Activated naive CD4-positive, alpha-beta T cell treated with anti-CD3 and anti-CD28 coated beads for 36 hours (primary cell): Measurements from ENCODE around the gene AOAH. TPM values are rescaled to one million over a fixed set of nuclear protein-coding genes. Genes with fewer than 3 reads are reported as not detected.
A peak's percentile ranks its signal among the peaks of the same experiment; 100 is the strongest.

Experiments
- CTCF ChIA-PET: fragments of 350-600 bp; sonication (Branson Sonifier 250); formaldehyde crosslinking; loops from one replicate; lab custom pipeline; 2021; ENCODE audit warnings: antibody characterized with exemption; lab: Charles Lee
- DNase-seq: peaks from one replicate; pipeline ENCODE4 v3.0.0-alpha.2; 2020
- H3K27ac Mint-ChIP-seq: one replicate; pipeline ENCODE4 v1.8.0; 2021; ENCODE audit warnings: mild to moderate bottlenecking, mixed read lengths
- H3K27me3 Mint-ChIP-seq: one replicate; pipeline ENCODE4 v1.8.0; 2021; ENCODE audit warnings: low read depth, mixed read lengths
- H3K36me3 Mint-ChIP-seq: one replicate; pipeline ENCODE4 v1.8.0; 2021; ENCODE audit warnings: low read depth, mixed read lengths
- H3K4me1 Mint-ChIP-seq: one replicate; pipeline ENCODE4 v1.8.0; 2021; ENCODE audit warnings: low read depth, mixed read lengths
- H3K4me3 Mint-ChIP-seq: one replicate; pipeline ENCODE4 v1.8.0; 2021; ENCODE audit warnings: mild to moderate bottlenecking, moderate library complexity, mixed read lengths
- H3K9me3 Mint-ChIP-seq: one replicate; pipeline ENCODE4 v1.8.0; 2021; ENCODE audit warnings: mixed read lengths
- intact Hi-C: fragments of 100-400 bp; cut with micrococcal nuclease; formaldehyde crosslinking; loops from one replicate; pipeline ENCODE4 v1.15.1; 2023
- total RNA-seq, 2 experiments: library from RNA; stranded (reverse); gene quantifications; one replicate each; pipeline ENCODE4 v1.2.3, GENCODE V29; 2021

AOAH gene
- total RNA-seq, 2 experiments from 2014 or later: 0.67 to 1.2 TPM

DNA sequence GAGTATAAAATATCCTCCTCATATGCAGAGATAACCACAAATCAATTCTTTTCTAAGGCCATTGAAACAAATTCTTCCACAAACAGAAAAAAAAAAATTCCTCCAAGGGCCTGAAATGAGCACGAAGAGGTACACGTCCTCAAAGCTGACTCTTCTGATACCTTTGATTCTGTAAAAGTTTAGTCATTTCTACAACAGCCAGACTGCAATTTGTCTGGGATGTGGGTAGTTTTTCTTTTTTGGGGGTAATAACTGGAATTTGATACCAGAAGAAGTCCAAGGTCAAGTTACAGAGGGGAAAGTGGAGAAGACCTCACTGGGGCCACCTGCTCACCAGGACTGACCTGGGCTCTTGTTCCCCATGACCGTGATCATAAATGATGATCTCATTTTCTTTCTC lies 121.8 kb downstream of the AOAH start:
- peaks cover 80% of the 10 kb centered on the region for H3K4me1 Mint-ChIP-seq
- H3K36me3 Mint-ChIP-seq: no peaks in the 10 kb centered on the region
- no peak for DNase-seq
- no peaks in the 10 kb centered on the region for H3K27me3 Mint-ChIP-seq
- no peaks in the 10 kb centered on the region for H3K9me3 Mint-ChIP-seq
- no peak overlapping the region for H3K27ac Mint-ChIP-seq
- no peak overlapping the region for H3K4me3 Mint-ChIP-seq
- intact Hi-C loops: loop anchor here (5.0 to 10.0 kb wide), 6 partner anchors 75 to 842 kb away; partner anchors contain the start of gene ELMO1
- CTCF ChIA-PET: interaction anchor here (0.6 to 2.7 kb wide), 3 partner anchors 68 to 305 kb away, joined by 3 to 11 read pairs (median 8); no protein-coding TSS in a partner anchor

DNA sequence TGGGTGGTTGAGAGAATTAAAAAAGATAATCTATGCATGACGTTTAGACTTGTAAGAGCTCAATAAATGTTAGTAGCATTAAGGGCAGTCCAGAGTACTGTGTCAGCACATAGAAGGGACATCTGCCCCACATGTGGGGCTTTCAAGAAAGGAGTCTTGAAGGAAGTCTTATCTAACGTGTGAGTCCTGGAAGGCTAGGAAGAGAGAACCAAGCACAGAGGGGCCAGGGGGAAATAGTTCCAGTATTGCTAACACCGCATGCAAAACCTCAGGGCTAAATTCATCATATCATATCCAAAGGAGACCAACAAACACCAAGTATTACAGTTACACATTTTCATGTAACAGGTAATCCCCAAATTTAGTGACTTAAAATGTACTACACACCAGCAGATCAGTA lies 122.7 kb downstream of the AOAH start:
- Mint-ChIP-seq H3K4me3 (no peak overlapping the region), H3K27ac (no peak overlapping the region)
- intact Hi-C loops: loop anchor here (1.0 to 10.0 kb wide), 12 partner anchors 19 to 843 kb away; partner anchors contain the start of gene ELMO1

DNA sequence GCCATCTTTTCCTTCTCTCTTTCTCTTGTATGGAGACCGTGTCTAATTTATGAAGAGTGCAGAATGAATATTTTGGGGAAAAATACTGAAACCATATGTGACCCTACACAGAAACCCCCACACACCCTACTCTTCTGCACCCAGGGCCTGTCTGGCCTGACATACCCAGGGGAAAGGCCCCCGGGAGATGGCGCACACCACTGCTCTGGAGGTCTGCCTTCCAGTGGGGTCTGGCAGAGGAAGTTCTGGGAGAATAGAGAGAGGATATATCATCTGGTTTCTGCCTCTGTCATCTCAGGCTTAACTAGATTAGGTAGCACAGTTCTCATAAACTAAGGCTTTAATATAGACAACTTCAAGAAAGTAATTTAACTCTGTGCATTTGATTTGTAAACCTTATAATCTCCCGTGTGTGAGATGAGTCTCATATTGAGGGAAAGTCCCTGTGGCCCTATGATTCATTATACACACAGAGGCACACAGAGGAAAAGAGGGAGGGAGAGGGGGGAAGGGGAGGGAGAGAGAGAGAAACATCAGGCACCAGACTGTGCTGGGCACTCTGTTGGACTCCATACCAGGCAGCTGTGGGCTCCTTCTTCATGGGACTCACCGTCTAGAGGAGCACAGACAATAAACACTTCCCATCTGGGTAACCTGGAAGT lies 123.3 kb downstream of the AOAH start:
- Mint-ChIP-seq H3K4me3 (no peak overlapping the region), H3K4me1 (peaks cover 73% of the 10 kb centered on the region), H3K27ac (no peak overlapping the region), H3K36me3 (no peaks in the 10 kb centered on the region), H3K27me3 (no peaks in the 10 kb centered on the region), H3K9me3 (no peaks in the 10 kb centered on the region)
- peak; percentile 60 for DNase-seq
- CTCF ChIA-PET: interaction anchor here (0.5 to 1.3 kb wide), 2 partner anchors 80 to 113 kb away, joined by 4 to 8 read pairs; no protein-coding TSS in a partner anchor
- intact Hi-C loops: loop anchor here (1.0 to 10.0 kb wide), 12 partner anchors 19 to 844 kb away; partner anchors contain the start of gene ELMO1

More for the DNA sequence above, 122.7 kb downstream of the AOAH start:
- no peaks in the 10 kb centered on the region for H3K27me3 Mint-ChIP-seq
- H3K4me1 Mint-ChIP-seq: peaks cover 79% of the 10 kb centered on the region
- CTCF ChIA-PET: interaction anchor here (0.5 to 1.3 kb wide), 3 partner anchors 80 to 304 kb away, joined by 3 to 8 read pairs (median 4); no protein-coding TSS in a partner anchor
- DNase-seq: no peak
- H3K36me3 Mint-ChIP-seq: no peaks in the 10 kb centered on the region
- no peaks in the 10 kb centered on the region for H3K9me3 Mint-ChIP-seq

- Mint-ChIP-seq H3K36me3 (no peaks in the 10 kb centered on the region), H3K4me3 (no peak overlapping the region), H3K9me3 (no peaks in the 10 kb centered on the region), H3K4me1 (peaks cover 66% of the 10 kb centered on the region), H3K27me3 (no peaks in the 10 kb centered on the region), H3K27ac (no peak overlapping the region)
- CTCF ChIA-PET: interaction anchor here (0.5 kb wide), 1 partner anchor 549 kb away, joined by 4 read pairs; no protein-coding TSS in a partner anchor
- no peak for DNase-seq
- intact Hi-C loops: loop anchor here (2.0 to 10.0 kb wide), 8 partner anchors 39 to 845 kb away; partner anchors contain the start of gene ELMO1
These were observed 124.0 kb downstream of the AOAH start for GRCh38 chr7:36600314-36600682.

GRCh38 chr7:36599645-36600313 lies 124.5 kb downstream of the AOAH start:
- intact Hi-C loops: loop anchor here (2.0 to 10.0 kb wide), 8 partner anchors 39 to 845 kb away; partner anchors contain the start of gene ELMO1
- CTCF ChIA-PET: interaction anchor here (0.5 kb wide), 1 partner anchor 550 kb away, joined by 4 read pairs; no protein-coding TSS in a partner anchor
- no peaks in the 10 kb centered on the region for H3K9me3 Mint-ChIP-seq
- H3K27me3 Mint-ChIP-seq: no peaks in the 10 kb centered on the region
- H3K4me1 Mint-ChIP-seq: peaks cover 61% of the 10 kb centered on the region
- H3K4me3 Mint-ChIP-seq: no peak overlapping the region
- H3K36me3 Mint-ChIP-seq: no peaks in the 10 kb centered on the region
- H3K27ac Mint-ChIP-seq: no peak overlapping the region
- no peak for DNase-seq

DNA sequence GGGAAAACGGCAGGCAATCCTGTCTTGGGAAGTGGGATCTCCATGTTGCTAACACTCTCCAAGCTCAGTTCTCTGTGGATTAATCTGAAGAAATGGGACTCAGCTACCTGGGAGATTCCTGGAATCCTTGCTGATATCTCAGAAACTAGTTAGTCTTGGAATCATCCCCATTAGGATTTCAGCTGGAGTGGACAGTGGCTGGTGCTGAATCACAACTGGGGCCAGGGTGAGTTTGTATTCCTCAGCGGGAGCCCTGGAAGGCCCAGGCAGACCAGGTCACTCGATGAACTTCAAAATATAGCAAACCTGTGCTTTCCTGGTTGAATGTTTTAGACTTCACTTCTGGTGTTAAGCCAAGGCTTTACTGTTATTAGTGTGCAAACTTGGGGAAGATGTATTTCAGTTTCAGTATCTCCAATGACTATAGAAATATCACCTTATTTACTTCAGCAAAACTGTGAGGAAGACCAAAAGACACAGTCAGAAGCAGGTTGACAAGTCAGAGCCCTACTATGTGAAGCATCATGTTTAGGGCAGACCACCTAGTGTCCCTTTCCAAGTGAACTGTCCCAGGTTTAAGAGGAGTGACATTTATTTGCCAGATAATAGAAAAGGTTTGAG lies 126.1 kb downstream of the AOAH start:
- intact Hi-C loops: no loop called here
- H3K27ac Mint-ChIP-seq: no peak overlapping the region
- H3K4me1 Mint-ChIP-seq: peaks cover 54% of the 10 kb centered on the region
- DNase-seq: no peak
- H3K27me3 Mint-ChIP-seq: no peaks in the 10 kb centered on the region
- H3K36me3 Mint-ChIP-seq: no peaks in the 10 kb centered on the region
- H3K9me3 Mint-ChIP-seq: no peaks in the 10 kb centered on the region
- no peak overlapping the region for H3K4me3 Mint-ChIP-seq
- CTCF ChIA-PET: interaction anchor here (0.6 to 1.8 kb wide), 2 partner anchors 11 to 26 kb away, joined by 3 to 4 read pairs; no protein-coding TSS in a partner anchor

- peaks cover 44% of the 10 kb centered on the region for H3K4me1 Mint-ChIP-seq
- H3K9me3 Mint-ChIP-seq: no peaks in the 10 kb centered on the region
- no peak overlapping the region for H3K4me3 Mint-ChIP-seq
- no peaks in the 10 kb centered on the region for H3K27me3 Mint-ChIP-seq
- CTCF ChIA-PET: interaction anchor here (1.4 to 1.8 kb wide), 2 partner anchors 25 to 73 kb away, joined by 3 to 4 read pairs; no protein-coding TSS in a partner anchor
- intact Hi-C loops: no loop called here
- DNase-seq: no peak
- H3K36me3 Mint-ChIP-seq: no peaks in the 10 kb centered on the region
- no peak overlapping the region for H3K27ac Mint-ChIP-seq
These were observed 127.1 kb downstream of the AOAH start for GRCh38 chr7:36597090-36597773.

GRCh38 chr7:36594445-36594844 lies 129.8 kb downstream of the AOAH start:
- H3K4me3 Mint-ChIP-seq: no peak overlapping the region
- CTCF ChIA-PET: no interaction called here
- no peaks in the 10 kb centered on the region for H3K36me3 Mint-ChIP-seq
- H3K4me1 Mint-ChIP-seq: peaks cover 18% of the 10 kb centered on the region
- H3K27ac Mint-ChIP-seq: no peak overlapping the region
- DNase-seq: no peak
- no peaks in the 10 kb centered on the region for H3K27me3 Mint-ChIP-seq
- H3K9me3 Mint-ChIP-seq: no peaks in the 10 kb centered on the region
- intact Hi-C loops: no loop called here

- CTCF ChIA-PET: interaction anchor here (0.9 kb wide), 1 partner anchor 150 kb away, joined by 3 read pairs; no protein-coding TSS in a partner anchor
- H3K27me3 Mint-ChIP-seq: no peaks in the 10 kb centered on the region
- no peaks in the 10 kb centered on the region for H3K9me3 Mint-ChIP-seq
- no peak overlapping the region for H3K4me3 Mint-ChIP-seq
- no peak for DNase-seq
- intact Hi-C loops: no loop called here
- H3K4me1 Mint-ChIP-seq: no peaks in the 10 kb centered on the region
- H3K36me3 Mint-ChIP-seq: no peaks in the 10 kb centered on the region
- H3K27ac Mint-ChIP-seq: no peak overlapping the region
These were observed 132.7 kb downstream of the AOAH start for GRCh38 chr7:36591636-36592035.

- Mint-ChIP-seq H3K9me3 (no peaks in the 10 kb centered on the region), H3K27me3 (no peaks in the 10 kb centered on the region), H3K4me3 (no peak overlapping the region), H3K4me1 (no peaks in the 10 kb centered on the region), H3K36me3 (no peaks in the 10 kb centered on the region), H3K27ac (no peak overlapping the region)
- no peak for DNase-seq
- intact Hi-C loops: no loop called here
- CTCF ChIA-PET: no interaction called here
These were observed 134.9 kb downstream of the AOAH start for GRCh38 chr7:36589391-36589790.

DNA sequence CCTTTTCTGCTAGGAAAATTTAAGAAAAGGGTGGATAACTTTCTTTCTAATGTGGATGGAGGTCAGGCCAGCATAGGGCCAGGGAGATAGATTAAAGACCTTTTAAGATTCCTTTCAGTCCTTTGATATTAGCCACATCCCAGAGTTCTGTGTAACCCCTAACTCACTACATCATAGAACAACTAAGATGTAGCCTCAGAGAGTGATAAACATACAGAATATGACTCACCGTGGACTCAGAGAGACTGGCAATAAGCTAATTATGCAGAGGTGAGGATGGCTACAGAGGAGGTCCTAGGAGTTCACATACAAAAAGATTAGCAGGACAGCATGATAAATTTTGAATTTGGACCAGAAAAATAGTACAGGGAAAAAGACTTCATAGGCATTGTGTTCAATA lies 141.0 kb downstream of the AOAH start:
- CTCF ChIA-PET: no interaction called here
- H3K27me3 Mint-ChIP-seq: no peaks in the 10 kb centered on the region
- intact Hi-C loops: no loop called here
- peaks cover 7% of the 10 kb centered on the region for H3K9me3 Mint-ChIP-seq
- no peak overlapping the region for H3K27ac Mint-ChIP-seq
- peaks cover 8% of the 10 kb centered on the region for H3K4me1 Mint-ChIP-seq
- no peak overlapping the region for H3K4me3 Mint-ChIP-seq
- H3K36me3 Mint-ChIP-seq: no peaks in the 10 kb centered on the region
- no peak for DNase-seq
